ENCODE data around the gene ETS1. TPM values are rescaled to one million over a fixed set of nuclear protein-coding genes. Genes with fewer than 3 reads are reported as not detected.

ETS1 gene
- polyA plus RNA-seq, 1 donor from 2014 or later: 0.42 TPM

DNA sequence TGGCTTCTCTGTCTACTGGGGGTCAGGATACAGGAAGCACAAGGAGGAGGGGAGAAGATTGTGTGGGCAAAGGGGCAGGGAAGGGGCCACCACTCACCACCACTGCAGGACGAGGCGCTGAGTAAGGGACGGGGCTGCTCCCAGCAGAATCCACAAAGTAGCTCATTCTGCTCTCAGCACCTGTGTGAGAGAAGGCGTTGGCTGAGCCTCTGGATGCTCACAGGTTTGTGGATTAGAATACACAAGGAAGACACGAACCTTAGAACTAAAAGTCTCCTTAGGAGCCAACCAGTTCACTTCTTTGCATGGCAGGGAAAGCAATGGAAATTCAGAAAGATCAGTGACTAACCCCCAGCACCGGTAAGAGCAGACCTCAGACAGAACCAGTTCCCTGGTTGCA is 14.4 kb downstream of the ETS1 start:
- no peak overlapping the region for H3K4me3 ChIP-seq (ENCODE audit: low read length)
- no peak overlapping the region for H2AFZ ChIP-seq (ENCODE audit: low read depth, low read length)
- TF ChIP-seq EZH2 (IDR thresholded peaks at IDR 0.05; ENCODE audit: borderline replicate concordance, insufficient read depth, low read length, poor library complexity, severe bottlenecking) (no peak), MXI1 (conservative IDR thresholded peaks at IDR 0.05; ENCODE audit: poor library complexity, severe bottlenecking) (no peak), EP300 (conservative IDR thresholded peaks at IDR 0.05; ENCODE audit: poor library complexity, severe bottlenecking) (no peak), TAF1 (IDR thresholded peaks at IDR 0.05; ENCODE audit: low read depth) (no peak), POLR2AphosphoS5 (IDR thresholded peaks at IDR 0.05) (no peak), RAD21 (conservative IDR thresholded peaks at IDR 0.05) (no peak), SMC3 (conservative IDR thresholded peaks at IDR 0.05; ENCODE audit: poor library complexity) (no peak)

GRCh38 chr11:128570632-128571031 is 16.7 kb downstream of the ETS1 start:
- no peaks in the 10 kb centered on the region for H3K9me2 ChIP-seq (ENCODE audit: insufficient read depth, low read length)

More for the DNA sequence above, 14.4 kb downstream of the ETS1 start:
- Histone ChIP-seq H3K27me3 (ENCODE audit: insufficient read depth, low read depth, low read length) (no peaks in the 10 kb centered on the region), H3F3A (ENCODE audit: insufficient read depth, low read length, poor library complexity, severe bottlenecking) (no peaks in the 10 kb centered on the region), H3K9me3 (ENCODE audit: low read length) (no peaks in the 10 kb centered on the region), H3K79me2 (replicated peaks; ENCODE audit: insufficient read depth, low read length) (no peaks in the 10 kb centered on the region), H3K27ac (ENCODE audit: low read length) (no peak overlapping the region), H3K4me2 (ENCODE audit: low read length) (no peak overlapping the region), H4K20me1 (ENCODE audit: insufficient read depth) (no peaks in the 10 kb centered on the region), H3K36me3 (ENCODE audit: insufficient read depth, low read length) (no peaks in the 10 kb centered on the region), H3K9ac (ENCODE audit: low read length) (no peak overlapping the region), H3K9me2 (ENCODE audit: insufficient read depth, low read length) (no peaks in the 10 kb centered on the region)

GRCh38 chr11:128569291-128569690 is 18.1 kb downstream of the ETS1 start:
- Histone ChIP-seq H2AFZ (ENCODE audit: low read depth, low read length) (no peak overlapping the region), H3K27ac (ENCODE audit: low read length) (no peak overlapping the region), H3K4me2 (ENCODE audit: low read length) (no peak overlapping the region), H4K20me1 (ENCODE audit: insufficient read depth) (no peaks in the 10 kb centered on the region), H3K9ac (ENCODE audit: low read length) (no peak overlapping the region), H3K27me3 (ENCODE audit: insufficient read depth, low read depth, low read length) (no peaks in the 10 kb centered on the region), H3K4me3 (ENCODE audit: low read length) (no peak overlapping the region), H3K9me2 (ENCODE audit: insufficient read depth, low read length) (no peaks in the 10 kb centered on the region), H3F3A (ENCODE audit: insufficient read depth, low read length, poor library complexity, severe bottlenecking) (no peaks in the 10 kb centered on the region), H3K36me3 (ENCODE audit: insufficient read depth, low read length) (no peaks in the 10 kb centered on the region), H3K79me2 (replicated peaks; ENCODE audit: insufficient read depth, low read length) (no peaks in the 10 kb centered on the region), H3K9me3 (ENCODE audit: low read length) (no peaks in the 10 kb centered on the region)
- TF ChIP-seq SMC3 (conservative IDR thresholded peaks at IDR 0.05; ENCODE audit: poor library complexity) (no peak), EZH2 (IDR thresholded peaks at IDR 0.05; ENCODE audit: borderline replicate concordance, insufficient read depth, low read length, poor library complexity, severe bottlenecking) (no peak), POLR2AphosphoS5 (IDR thresholded peaks at IDR 0.05) (no peak), RAD21 (conservative IDR thresholded peaks at IDR 0.05) (no peak), EP300 (conservative IDR thresholded peaks at IDR 0.05; ENCODE audit: poor library complexity, severe bottlenecking) (no peak), REST (IDR thresholded peaks at IDR 0.05; ENCODE audit: borderline replicate concordance) (no peak), TAF1 (IDR thresholded peaks at IDR 0.05; ENCODE audit: low read depth) (no peak), MXI1 (conservative IDR thresholded peaks at IDR 0.05; ENCODE audit: poor library complexity, severe bottlenecking) (no peak), CTCF (IDR thresholded peaks at IDR 0.05; ENCODE audit: poor library complexity, severe bottlenecking) (no peak)

More at GRCh38 chr11:128570632-128571031, 16.7 kb downstream of the ETS1 start:
- no peak overlapping the region for H3K4me2 ChIP-seq (ENCODE audit: low read length)
- no peaks in the 10 kb centered on the region for H3K9me3 ChIP-seq (ENCODE audit: low read length)
- H3K4me3 ChIP-seq (ENCODE audit: low read length): no peak overlapping the region
- H3K9ac ChIP-seq (ENCODE audit: low read length): no peak overlapping the region
- H2AFZ ChIP-seq (ENCODE audit: low read depth, low read length): no peak overlapping the region
- H4K20me1 ChIP-seq (ENCODE audit: insufficient read depth): no peaks in the 10 kb centered on the region
- no peaks in the 10 kb centered on the region for H3K36me3 ChIP-seq (ENCODE audit: insufficient read depth, low read length)
- H3F3A ChIP-seq (ENCODE audit: insufficient read depth, low read length, poor library complexity, severe bottlenecking): no peaks in the 10 kb centered on the region
- no peaks in the 10 kb centered on the region for H3K27me3 ChIP-seq (ENCODE audit: insufficient read depth, low read depth, low read length)
- no peak overlapping the region for H3K27ac ChIP-seq (ENCODE audit: low read length)
- no peak for TF ChIP-seq EZH2 (IDR thresholded peaks at IDR 0.05; ENCODE audit: borderline replicate concordance, insufficient read depth, low read length, poor library complexity, severe bottlenecking)
- no peak for TF ChIP-seq RAD21 (conservative IDR thresholded peaks at IDR 0.05)
- TF ChIP-seq EP300 (conservative IDR thresholded peaks at IDR 0.05; ENCODE audit: poor library complexity, severe bottlenecking): no peak
- no peak for TF ChIP-seq MXI1 (conservative IDR thresholded peaks at IDR 0.05; ENCODE audit: poor library complexity, severe bottlenecking)
- no peak for TF ChIP-seq TAF1 (IDR thresholded peaks at IDR 0.05; ENCODE audit: low read depth)
- no peaks in the 10 kb centered on the region for H3K79me2 ChIP-seq (replicated peaks; ENCODE audit: insufficient read depth, low read length)
